T-helper 2 cell treated with Interferon-gamma antibody and Interleukin-4, amounts not matched to agents 5 μg/mL and 100 μg/mL, for 36 hours (primary cell): Measurements from ENCODE around the gene TPK1.

ENCODE experiments used
- DNase-seq: peaks from one replicate; pipeline ENCODE4 v3.0.0; 2021; ENCODE audit warnings: low spot score
- H3K27ac Mint-ChIP-seq: one replicate; pipeline ENCODE4 v1.8.0; 2021; ENCODE audit warnings: mild to moderate bottlenecking, mixed read lengths
- H3K27me3 Mint-ChIP-seq: one replicate; pipeline ENCODE4 v1.8.0; 2021; ENCODE audit warnings: low read depth, mixed read lengths
- H3K36me3 Mint-ChIP-seq: one replicate; pipeline ENCODE4 v1.8.0; 2021; ENCODE audit warnings: low read depth, mixed read lengths
- H3K4me1 Mint-ChIP-seq: one replicate; pipeline ENCODE4 v1.8.0; 2021; ENCODE audit warnings: low read depth, mixed read lengths
- H3K4me3 Mint-ChIP-seq: one replicate; pipeline ENCODE4 v1.8.0; 2022; ENCODE audit warnings: mild to moderate bottlenecking, moderate library complexity, mixed read lengths
- H3K9me3 Mint-ChIP-seq: one replicate; pipeline ENCODE4 v1.8.0; 2021; ENCODE audit warnings: mixed read lengths

TPK1 gene

GRCh38 chr7:144836545-144836842, 641 bp upstream of the TPK1 start:
- Mint-ChIP-seq H3K27me3 (no peaks in the 10 kb centered on the region), H3K9me3 (peaks cover 33% of the 10 kb centered on the region), H3K27ac (peak overlapping the region; percentile 92), H3K4me1 (peaks cover 33% of the 10 kb centered on the region), H3K36me3 (peaks cover 21% of the 10 kb centered on the region), H3K4me3 (peak overlapping the region; percentile 82)
- DNase-seq, result no peak

DNA sequence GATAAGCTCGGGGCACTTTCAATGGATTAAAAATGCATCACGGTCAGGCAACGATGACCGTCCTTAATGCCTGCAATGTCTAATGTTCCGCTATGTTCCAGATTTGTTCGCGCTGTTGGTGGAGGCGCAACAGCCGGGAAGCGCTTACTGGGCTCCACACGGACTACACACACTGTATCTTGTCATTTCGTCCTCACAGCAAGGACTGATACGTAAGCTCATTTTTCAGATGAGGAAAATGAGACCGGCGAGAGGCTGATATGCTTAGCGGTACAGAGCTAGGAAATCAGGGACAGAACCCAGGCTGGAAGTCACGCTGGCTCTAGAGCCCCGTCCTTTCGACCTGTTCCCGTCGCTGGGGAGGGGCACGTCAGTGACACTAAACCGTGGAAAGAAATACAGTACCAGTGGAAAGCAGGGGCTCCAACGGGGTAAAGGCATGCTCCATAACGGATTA, 670 bp downstream of the TPK1 start:
- Mint-ChIP-seq H3K27ac (peak overlapping the region; percentile 99), H3K4me3 (peak overlapping the region; percentile 97), H3K4me1 (peaks cover 39% of the 10 kb centered on the region), H3K9me3 (peaks cover 32% of the 10 kb centered on the region), H3K36me3 (peaks cover 26% of the 10 kb centered on the region), H3K27me3 (no peaks in the 10 kb centered on the region)
- peak; percentile 42 for DNase-seq

- H3K36me3 Mint-ChIP-seq, result peaks cover 25% of the 10 kb centered on the region
- peak overlapping the region; percentile 99 for H3K27ac Mint-ChIP-seq
- peaks cover 42% of the 10 kb centered on the region for H3K4me1 Mint-ChIP-seq
- H3K9me3 Mint-ChIP-seq, result peaks cover 27% of the 10 kb centered on the region
- no peaks in the 10 kb centered on the region for H3K27me3 Mint-ChIP-seq
- DNase-seq, result peak; percentile 23
- H3K4me3 Mint-ChIP-seq, result peak overlapping the region; percentile 97
These were observed 1.2 kb downstream of the TPK1 start for GRCh38 chr7:144834641-144835144.

DNA sequence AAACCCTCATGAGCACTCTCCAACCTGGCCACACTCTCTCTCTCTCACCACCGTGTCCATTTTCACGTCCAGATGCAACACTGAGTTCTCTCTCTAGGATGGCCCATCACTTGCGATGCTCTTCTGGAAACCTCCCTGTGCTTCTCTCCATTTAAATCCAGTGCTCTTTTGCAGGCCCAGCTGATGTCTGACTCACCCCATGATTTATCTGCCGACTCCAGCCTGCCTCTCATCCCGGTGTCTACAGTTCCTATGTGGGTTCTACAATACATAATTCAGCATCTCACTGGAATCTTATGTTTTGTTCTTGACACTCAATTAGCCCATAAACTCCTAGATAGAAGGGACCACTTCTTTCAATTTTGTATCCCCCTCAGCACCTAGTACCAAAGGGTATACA, 5.0 kb downstream of the TPK1 start:
- Mint-ChIP-seq H3K4me1 (peaks cover 25% of the 10 kb centered on the region), H3K4me3 (no peak overlapping the region), H3K9me3 (no peaks in the 10 kb centered on the region), H3K27me3 (no peaks in the 10 kb centered on the region), H3K27ac (no peak overlapping the region), H3K36me3 (peaks cover 10% of the 10 kb centered on the region)
- no peak for DNase-seq

DNA sequence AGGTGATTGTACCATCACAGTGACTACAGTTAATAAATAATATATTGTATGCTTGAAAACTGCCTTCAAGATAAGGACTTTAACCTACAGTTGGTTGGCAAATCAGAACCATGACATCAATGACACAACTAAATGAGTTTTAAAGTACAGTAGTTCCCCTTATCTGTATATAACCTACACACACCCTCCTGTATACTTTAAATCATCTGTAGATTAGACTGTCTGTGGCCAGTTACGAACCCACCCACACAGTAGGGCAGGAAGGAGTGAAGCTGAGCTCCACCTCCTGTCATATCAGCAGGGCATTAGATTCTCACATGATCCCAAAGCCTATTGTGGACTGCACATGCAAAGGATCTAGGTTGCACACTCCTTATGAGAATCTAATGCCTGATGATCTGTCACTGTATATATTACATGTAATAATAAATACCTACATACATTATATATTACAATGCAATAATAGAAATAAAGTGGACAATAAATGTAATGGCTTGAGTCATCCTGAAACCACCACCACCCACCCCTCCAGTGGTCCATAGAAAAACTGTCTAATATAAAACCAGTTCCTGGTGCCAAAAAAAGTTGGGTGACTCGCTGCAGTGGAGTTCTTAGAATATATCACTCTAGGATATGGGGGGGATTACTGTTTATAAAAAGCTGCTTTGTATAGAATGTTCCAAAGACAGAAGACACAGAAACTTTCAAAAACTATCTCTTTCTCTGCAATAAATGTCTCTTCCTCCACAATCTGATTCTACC, 5.6 kb downstream of the TPK1 start:
- H3K36me3 Mint-ChIP-seq, result peaks cover 10% of the 10 kb centered on the region
- peaks cover 25% of the 10 kb centered on the region for H3K4me1 Mint-ChIP-seq
- no peak overlapping the region for H3K4me3 Mint-ChIP-seq
- no peaks in the 10 kb centered on the region for H3K9me3 Mint-ChIP-seq
- no peak for DNase-seq
- no peaks in the 10 kb centered on the region for H3K27me3 Mint-ChIP-seq
- H3K27ac Mint-ChIP-seq, result no peak overlapping the region

- Mint-ChIP-seq H3K9me3 (no peaks in the 10 kb centered on the region), H3K36me3 (peaks cover 8% of the 10 kb centered on the region), H3K27me3 (no peaks in the 10 kb centered on the region), H3K4me1 (peaks cover 23% of the 10 kb centered on the region), H3K27ac (no peak overlapping the region), H3K4me3 (no peak overlapping the region)
- no peak for DNase-seq
These were observed 8.2 kb downstream of the TPK1 start for GRCh38 chr7:144827621-144828020.

- Mint-ChIP-seq H3K27me3 (no peaks in the 10 kb centered on the region), H3K36me3 (peaks cover 8% of the 10 kb centered on the region), H3K27ac (no peak overlapping the region), H3K9me3 (no peaks in the 10 kb centered on the region), H3K4me1 (peaks cover 30% of the 10 kb centered on the region), H3K4me3 (no peak overlapping the region)
- DNase-seq, result no peak
These were observed 9.6 kb downstream of the TPK1 start for GRCh38 chr7:144826208-144826607.

DNA sequence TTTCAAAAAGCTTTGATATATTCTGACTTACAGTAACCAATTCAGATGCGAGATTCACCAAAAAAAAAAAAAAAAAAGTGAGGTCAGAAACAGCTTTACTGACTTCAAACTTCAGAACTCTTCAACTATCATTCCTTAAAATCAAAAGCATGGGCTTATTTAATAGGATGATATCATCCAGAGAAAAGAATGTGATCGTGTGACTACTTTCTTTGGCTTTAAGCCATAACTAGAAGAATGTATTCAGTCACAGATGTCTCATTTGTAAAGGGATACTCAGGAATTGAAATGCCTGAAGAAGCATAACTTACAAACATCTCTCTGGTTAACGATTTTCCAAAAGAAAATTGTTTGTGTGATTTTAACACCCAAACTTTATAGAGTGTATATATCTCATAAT, 11.5 kb downstream of the TPK1 start:
- H3K9me3 Mint-ChIP-seq, result no peaks in the 10 kb centered on the region
- DNase-seq, result no peak
- no peak overlapping the region for H3K4me3 Mint-ChIP-seq
- peaks cover 8% of the 10 kb centered on the region for H3K36me3 Mint-ChIP-seq
- no peak overlapping the region for H3K27ac Mint-ChIP-seq
- H3K27me3 Mint-ChIP-seq, result no peaks in the 10 kb centered on the region
- peaks cover 38% of the 10 kb centered on the region for H3K4me1 Mint-ChIP-seq

DNA sequence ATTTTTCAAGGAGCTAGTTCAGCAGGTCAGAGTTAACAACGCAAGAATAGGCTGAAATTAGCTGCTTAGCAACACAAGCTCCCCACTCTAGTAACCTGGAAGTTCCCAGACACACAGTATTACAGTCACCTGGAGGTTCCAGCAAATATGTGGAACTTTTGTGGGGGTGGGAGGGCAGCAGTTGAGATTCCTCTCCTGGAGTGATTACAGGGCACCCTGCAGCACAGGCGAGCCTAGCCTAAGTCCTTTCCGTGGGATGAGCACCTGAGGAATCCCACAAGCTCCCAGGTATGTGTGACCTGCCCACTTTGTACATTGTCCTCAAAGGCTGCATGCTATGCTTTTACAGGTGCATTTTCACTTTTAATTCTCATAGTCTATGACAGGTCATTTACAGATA, 13.6 kb downstream of the TPK1 start:
- Mint-ChIP-seq H3K27me3 (no peaks in the 10 kb centered on the region), H3K27ac (peak overlapping the region; percentile 21), H3K36me3 (peaks cover 16% of the 10 kb centered on the region), H3K4me3 (no peak overlapping the region), H3K9me3 (no peaks in the 10 kb centered on the region), H3K4me1 (peaks cover 53% of the 10 kb centered on the region)
- no peak for DNase-seq

DNA sequence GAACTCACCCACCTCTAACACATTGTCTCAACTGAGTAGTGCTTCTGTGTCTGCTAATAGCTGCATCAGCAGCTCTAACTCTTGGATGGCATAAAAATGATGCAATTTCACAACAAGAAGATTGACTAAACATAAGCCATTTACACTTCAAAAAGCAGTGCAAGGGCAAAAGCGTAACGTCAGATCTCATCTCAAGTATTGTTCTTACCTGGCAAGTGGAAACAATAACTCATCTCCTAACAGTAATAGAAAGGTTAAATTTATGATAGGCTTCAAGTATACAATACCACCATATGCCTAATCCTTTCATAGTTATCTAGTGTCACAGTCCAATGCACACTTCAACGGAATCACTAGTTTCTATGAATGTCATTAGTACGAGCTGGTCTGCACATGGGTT, 14.8 kb downstream of the TPK1 start:
- DNase-seq, result peak; percentile 42
- Mint-ChIP-seq H3K27me3 (no peaks in the 10 kb centered on the region), H3K4me1 (peaks cover 53% of the 10 kb centered on the region), H3K9me3 (no peaks in the 10 kb centered on the region), H3K4me3 (peak overlapping the region; percentile 55), H3K27ac (peak overlapping the region; percentile 76), H3K36me3 (peaks cover 16% of the 10 kb centered on the region)

GRCh38 chr7:144820552-144820951, 15.3 kb downstream of the TPK1 start:
- DNase-seq, result no peak
- Mint-ChIP-seq H3K9me3 (no peaks in the 10 kb centered on the region), H3K4me3 (peak overlapping the region; percentile 58), H3K4me1 (peaks cover 55% of the 10 kb centered on the region), H3K27ac (peak overlapping the region; percentile 72), H3K36me3 (peaks cover 16% of the 10 kb centered on the region), H3K27me3 (no peaks in the 10 kb centered on the region)

GRCh38 chr7:144819566-144819965, 16.3 kb downstream of the TPK1 start:
- peak overlapping the region; percentile 5 for H3K4me3 Mint-ChIP-seq
- H3K9me3 Mint-ChIP-seq, result no peaks in the 10 kb centered on the region
- DNase-seq, result no peak
- peaks cover 57% of the 10 kb centered on the region for H3K4me1 Mint-ChIP-seq
- peaks cover 14% of the 10 kb centered on the region for H3K36me3 Mint-ChIP-seq
- no peaks in the 10 kb centered on the region for H3K27me3 Mint-ChIP-seq
- H3K27ac Mint-ChIP-seq, result peak overlapping the region; percentile 90

DNA sequence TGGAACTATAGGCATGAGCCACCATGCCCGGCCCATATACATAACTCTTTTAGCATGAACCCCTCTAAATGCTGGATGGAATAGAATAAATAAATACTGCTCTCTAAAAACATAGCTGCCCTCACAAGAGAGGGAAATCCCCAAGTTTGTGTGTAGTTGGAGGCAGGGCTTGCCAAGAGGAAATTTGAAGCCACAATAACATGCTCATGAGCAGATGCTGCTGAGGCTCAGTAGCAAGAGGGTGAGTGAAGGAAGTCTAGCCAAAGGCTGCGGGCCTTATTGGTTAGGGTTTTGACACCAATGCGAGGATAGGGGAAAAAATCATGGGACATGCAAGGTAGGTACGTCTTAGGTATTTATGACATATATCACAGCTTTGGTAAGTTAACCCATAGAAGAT, 17.3 kb downstream of the TPK1 start:
- peak; percentile 30 for DNase-seq
- Mint-ChIP-seq H3K9me3 (no peaks in the 10 kb centered on the region), H3K27me3 (no peaks in the 10 kb centered on the region), H3K4me1 (peaks cover 56% of the 10 kb centered on the region), H3K4me3 (peak overlapping the region; percentile 67), H3K36me3 (peaks cover 14% of the 10 kb centered on the region), H3K27ac (peak overlapping the region; percentile 90)

DNA sequence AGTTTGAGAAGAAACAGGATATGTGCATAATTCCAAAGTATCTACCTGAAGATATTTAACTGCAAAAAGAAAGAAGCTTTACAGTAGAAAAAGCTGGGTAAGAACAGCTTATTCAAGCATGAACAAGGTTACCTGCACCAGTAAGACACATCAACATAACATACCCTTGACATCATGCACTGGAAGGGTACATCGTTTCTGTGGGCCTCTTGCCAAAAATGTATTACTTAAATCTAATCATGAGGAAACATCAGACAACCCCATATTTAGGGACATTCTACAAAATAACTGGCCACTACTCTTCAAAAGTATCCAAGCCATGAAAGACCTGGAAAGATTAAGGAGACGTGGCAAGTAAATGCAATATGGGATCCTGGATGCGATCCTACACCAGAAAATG, 18.9 kb downstream of the TPK1 start:
- Mint-ChIP-seq H3K4me1 (peaks cover 61% of the 10 kb centered on the region), H3K9me3 (no peaks in the 10 kb centered on the region), H3K27me3 (no peaks in the 10 kb centered on the region), H3K36me3 (peaks cover 14% of the 10 kb centered on the region), H3K4me3 (no peak overlapping the region), H3K27ac (no peak overlapping the region)
- DNase-seq, result no peak

DNA sequence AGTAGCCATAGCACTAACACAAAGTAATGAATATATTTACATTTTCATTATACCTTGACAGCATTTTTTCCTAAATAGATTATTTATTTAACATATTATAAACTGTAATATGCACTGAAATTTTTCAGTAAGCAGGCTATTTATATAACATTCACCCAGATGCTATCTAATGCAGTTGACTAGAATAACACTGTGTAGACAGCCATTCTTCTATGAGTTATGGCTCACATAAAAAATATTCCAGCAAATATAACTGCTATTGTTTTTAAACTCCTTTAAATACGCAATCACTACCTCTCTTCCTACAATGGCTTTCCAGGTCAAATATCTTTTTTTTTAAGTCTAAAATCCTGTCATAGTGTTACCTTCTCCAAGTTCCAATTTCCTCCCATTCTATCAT, 21.6 kb downstream of the TPK1 start:
- no peak for DNase-seq
- Mint-ChIP-seq H3K4me1 (peaks cover 49% of the 10 kb centered on the region), H3K36me3 (peaks cover 11% of the 10 kb centered on the region), H3K9me3 (no peaks in the 10 kb centered on the region), H3K27ac (no peak overlapping the region), H3K4me3 (no peak overlapping the region), H3K27me3 (no peaks in the 10 kb centered on the region)
